OCI-LY1 (cell line): ENCODE results near the gene MPC2.

Experiments
- CTCF ChIP-seq: fragments of 200-600 bp; sonication (generic), shearing (Covaris generic); IDR thresholded peaks from 2 replicates; pipeline ENCODE4 v1.5.1; 2017; ENCODE audit warnings: mild to moderate bottlenecking, antibody characterized with exemption, low read length, moderate library complexity, mixed read lengths
- EZH2 ChIP-seq: fragments of 200-600 bp; sonication (generic), shearing (Covaris generic); IDR thresholded peaks from 2 replicates; pipeline ENCODE4 v1.8.0; 2017; ENCODE audit warnings: borderline replicate concordance, mixed run types, mild to moderate bottlenecking, antibody characterized with exemption, low read length, moderate library complexity, mixed read lengths

DNA sequence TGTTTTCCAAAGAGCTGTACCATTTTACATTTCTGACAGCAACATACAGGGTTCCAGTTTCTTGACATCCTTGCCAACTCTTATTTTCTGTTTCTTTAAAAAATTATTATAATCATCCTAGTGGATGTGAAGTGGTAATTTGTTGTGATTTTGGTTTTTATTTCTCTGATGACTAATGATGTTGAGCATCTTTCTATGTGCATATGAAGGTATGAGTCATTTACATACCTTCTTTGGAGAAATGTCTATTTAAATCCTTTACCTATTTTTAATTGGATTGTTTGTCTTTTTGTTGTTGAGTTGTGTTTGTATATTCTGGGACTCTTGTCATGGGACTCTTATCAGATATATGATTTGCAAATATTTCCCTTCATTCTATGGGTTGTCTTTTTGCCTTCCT, 20.8 kb upstream of the MPC2 start:
- no peak for TF ChIP-seq CTCF
- TF ChIP-seq EZH2 = no peak
